Mucosa of descending colon (tissue), 3 donors: ENCODE data around the gene DONSON. TPM values are rescaled to one million over a fixed set of nuclear protein-coding genes. Genes with fewer than 3 reads are reported as not detected.
"Not testable (repeated sequence)": the region's sequence is repeated elsewhere in the genome, so short reads cannot be mapped to it uniquely, and the experiment has no call there.

Source experiments
- ATAC-seq: fragments of 200-7000 bp; cut with Tn5 transposase; one replicate; pipeline ENCODE4 v1.9.1; 2020; ENCODE audit warnings: mild to moderate bottlenecking, moderate library complexity
- DNase-seq, 3 donors: peaks; one replicate each; pipeline ENCODE4 v3.0.0-alpha.2; 2020
- H3K36me3 ChIP-seq: fragments of 200-600 bp; one replicate; pipeline ENCODE4 v1.8.0; 2021; ENCODE audit warnings: low read depth, mild to moderate bottlenecking
- H3K4me1 ChIP-seq: fragments of 200-600 bp; one replicate; pipeline ENCODE4 v1.8.0; 2021; ENCODE audit warnings: low read depth, mild to moderate bottlenecking
- H3K4me3 ChIP-seq: fragments of 200-600 bp; one replicate; pipeline ENCODE4 v1.8.0; 2021; ENCODE audit warnings: mild to moderate bottlenecking
- H3K9me3 ChIP-seq: fragments of 200-600 bp; one replicate; pipeline ENCODE4 v1.8.0; 2021; ENCODE audit warnings: mild to moderate bottlenecking
- intact Hi-C, 2 donors: fragments of 100-400 bp; cut with DNase I in 1 of 2; cut with micrococcal nuclease in 1 of 2; formaldehyde crosslinking; loops; one replicate each; pipeline versions ENCODE4 v1.11.0 to v1.11.1; 2022; cut with DNase I, micrococcal nuclease
- total RNA-seq, 3 donors: library from RNA; stranded (reverse); fragmentation: NEBNext Ultra II Directional in 2 of 3; extraction: Animal tissue kit (Norgen Biotek cat#: 25700) in 2 of 3; gene quantifications; one replicate each; pipeline versions ENCODE4 v1.2.1 to v1.2.4, GENCODE V29; 2021 to 2023
- TF ChIP-seq, protein P1 (sequence below): fragments of 200-600 bp; IDR thresholded peaks from one replicate; pipeline ENCODE4 v1.8.0; 2022; ENCODE audit warnings: antibody characterized with exemption, mild to moderate bottlenecking
- donor health status: DM: no; HTN: no; CAD: no; lungs with moderate emphysema.
- donor health status: DM: no; HTN: no; CAD: no.
- donor health status: DM: no; HTN: yes; CAD: no.

The DONSON gene
- total RNA-seq, 3 donors from 2014 or later: 7.6 to 10.5 (median 9.6) TPM

DNA sequence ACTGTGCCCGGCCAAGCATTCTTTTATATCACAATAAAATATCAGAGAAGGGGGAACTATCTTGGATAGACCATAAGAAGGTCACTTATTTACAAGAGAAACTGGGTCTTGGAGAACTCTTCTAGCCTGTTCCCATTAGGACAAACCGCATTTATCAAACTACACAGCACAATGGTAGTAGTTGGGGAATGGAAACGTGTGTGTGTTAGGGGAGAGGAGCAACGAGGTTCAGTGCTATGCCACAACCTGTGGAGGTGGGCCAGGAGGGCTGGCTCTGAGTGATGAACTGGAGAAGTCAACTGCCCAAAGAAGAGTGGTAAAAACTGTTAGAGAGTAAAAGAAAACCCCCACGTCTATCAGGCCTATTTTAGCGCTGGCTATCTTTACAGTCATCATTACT is 1.6 kb downstream of the DONSON start:
- TF ChIP-seq, protein P1, sequence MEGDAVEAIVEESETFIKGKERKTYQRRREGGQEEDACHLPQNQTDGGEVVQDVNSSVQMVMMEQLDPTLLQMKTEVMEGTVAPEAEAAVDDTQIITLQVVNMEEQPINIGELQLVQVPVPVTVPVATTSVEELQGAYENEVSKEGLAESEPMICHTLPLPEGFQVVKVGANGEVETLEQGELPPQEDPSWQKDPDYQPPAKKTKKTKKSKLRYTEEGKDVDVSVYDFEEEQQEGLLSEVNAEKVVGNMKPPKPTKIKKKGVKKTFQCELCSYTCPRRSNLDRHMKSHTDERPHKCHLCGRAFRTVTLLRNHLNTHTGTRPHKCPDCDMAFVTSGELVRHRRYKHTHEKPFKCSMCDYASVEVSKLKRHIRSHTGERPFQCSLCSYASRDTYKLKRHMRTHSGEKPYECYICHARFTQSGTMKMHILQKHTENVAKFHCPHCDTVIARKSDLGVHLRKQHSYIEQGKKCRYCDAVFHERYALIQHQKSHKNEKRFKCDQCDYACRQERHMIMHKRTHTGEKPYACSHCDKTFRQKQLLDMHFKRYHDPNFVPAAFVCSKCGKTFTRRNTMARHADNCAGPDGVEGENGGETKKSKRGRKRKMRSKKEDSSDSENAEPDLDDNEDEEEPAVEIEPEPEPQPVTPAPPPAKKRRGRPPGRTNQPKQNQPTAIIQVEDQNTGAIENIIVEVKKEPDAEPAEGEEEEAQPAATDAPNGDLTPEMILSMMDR: no peak
- Histone ChIP-seq H3K4me1 (peaks cover 8% of the 10 kb centered on the region), H3K9me3 (no peaks in the 10 kb centered on the region), H3K4me3 (no peak overlapping the region), H3K36me3 (no peaks in the 10 kb centered on the region)
- ATAC-seq: no peak
- no peak for DNase-seq
- intact Hi-C loops: no loop called here

DNA sequence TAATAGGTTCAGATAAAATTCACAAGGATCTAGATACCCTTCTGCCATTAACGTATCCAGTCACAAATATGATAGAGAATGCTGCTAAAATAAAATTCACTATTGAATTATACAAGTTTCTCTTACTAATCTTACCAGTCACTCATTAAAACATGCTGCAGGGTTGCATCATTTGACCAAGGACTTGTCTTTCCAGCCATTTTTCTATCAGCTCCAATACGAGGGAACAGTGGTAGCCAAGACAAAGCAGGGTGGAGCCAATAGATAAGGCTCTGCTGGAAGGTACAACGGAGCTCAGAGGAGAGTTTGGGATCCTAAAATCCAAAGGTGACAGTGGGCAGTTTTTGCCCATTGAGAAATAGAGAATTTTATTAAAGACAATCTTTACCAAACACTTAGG is 4.0 kb downstream of the DONSON start:
- Histone ChIP-seq H3K4me3 (no peak overlapping the region), H3K36me3 (no peaks in the 10 kb centered on the region), H3K4me1 (peaks cover 7% of the 10 kb centered on the region), H3K9me3 (no peaks in the 10 kb centered on the region)
- no peak for DNase-seq
- no peak for ATAC-seq
- TF ChIP-seq, protein P1: no peak
- intact Hi-C loops: no loop called here

DNA sequence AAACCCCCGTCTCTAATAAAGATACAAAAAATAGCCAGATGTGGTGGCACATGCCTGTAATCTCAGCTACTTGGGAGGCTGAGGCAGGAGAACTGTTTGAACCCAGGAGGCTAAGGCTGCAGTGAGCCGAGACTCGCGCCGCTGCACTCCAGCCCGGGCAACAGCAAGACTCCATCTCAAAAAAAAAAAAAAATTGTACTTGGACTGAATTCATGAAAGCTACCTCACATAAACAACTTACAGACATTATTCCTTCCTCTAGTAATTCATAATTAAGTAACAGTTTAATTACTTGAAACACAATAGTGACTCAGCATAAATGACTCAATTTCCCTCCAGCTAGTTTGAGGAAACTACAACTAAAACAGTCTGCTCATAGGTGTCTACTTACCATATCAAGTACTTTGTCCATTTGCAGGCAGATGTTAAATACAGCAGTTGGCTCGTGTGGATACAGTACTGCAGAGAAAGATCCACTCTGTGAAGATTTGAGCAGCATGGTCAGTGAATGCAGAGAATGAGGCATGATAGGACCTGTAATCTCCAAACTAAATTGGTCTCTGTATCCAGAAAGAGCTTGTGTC is 9.4 kb downstream of the DONSON start:
- intact Hi-C loops: no loop called here
- no peaks in the 10 kb centered on the region for H3K4me1 ChIP-seq
- TF ChIP-seq, protein P1: no peak
- H3K4me3 ChIP-seq: no peak overlapping the region
- H3K9me3 ChIP-seq: no peaks in the 10 kb centered on the region
- no peak for ATAC-seq
- no peaks in the 10 kb centered on the region for H3K36me3 ChIP-seq
- DNase-seq: no peak

DNA sequence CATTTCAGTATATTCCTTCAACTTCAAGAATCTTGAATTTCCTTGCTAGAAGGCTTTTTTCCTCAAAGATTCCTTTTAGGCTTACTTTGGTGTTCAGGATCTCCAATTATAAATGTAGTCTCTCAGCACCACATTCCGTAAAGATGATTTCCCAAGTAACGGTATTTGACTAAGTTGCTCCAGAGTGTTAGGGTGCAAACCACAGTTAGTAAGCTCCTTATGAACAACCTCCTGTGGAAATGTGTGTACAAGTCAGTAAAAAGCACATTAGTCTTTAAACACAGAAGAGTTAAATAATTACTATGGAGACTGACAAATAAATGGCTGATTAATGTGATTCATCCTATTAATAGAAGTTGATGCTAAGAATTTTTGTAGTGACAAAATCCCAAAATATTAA is 10.3 kb downstream of the DONSON start:
- Histone ChIP-seq H3K36me3 (no peaks in the 10 kb centered on the region), H3K9me3 (no peaks in the 10 kb centered on the region), H3K4me3 (no peak overlapping the region), H3K4me1 (no peaks in the 10 kb centered on the region)
- ATAC-seq (no peak), DNase-seq (no peak)
- TF ChIP-seq, protein P1: no peak
- intact Hi-C loops: no loop called here

DNA sequence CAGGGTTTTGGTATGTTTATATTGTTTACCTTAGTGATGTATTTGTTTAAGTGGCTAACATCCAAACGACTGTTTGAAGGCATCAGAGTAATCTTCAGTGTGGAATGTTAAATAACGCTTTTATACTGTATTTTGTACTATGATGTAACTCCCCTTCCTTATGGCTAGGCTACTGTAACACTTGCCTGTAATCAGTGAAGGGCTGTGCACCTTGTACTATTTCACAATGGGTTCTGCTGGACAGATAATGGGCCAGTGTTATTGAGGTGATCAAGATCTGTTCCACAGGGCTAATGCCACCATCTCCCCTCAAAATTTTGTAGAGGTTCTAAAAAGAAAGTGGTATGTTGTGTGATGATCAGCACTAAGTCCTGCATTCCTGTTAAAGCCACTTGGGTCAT is 11.7 kb downstream of the DONSON start:
- H3K36me3 ChIP-seq, DNase-seq, H3K9me3 ChIP-seq, H3K4me1 ChIP-seq, intact Hi-C loops, H3K4me3 ChIP-seq: not testable (repeated sequence)
- peak; percentile 82 for ATAC-seq

DNA sequence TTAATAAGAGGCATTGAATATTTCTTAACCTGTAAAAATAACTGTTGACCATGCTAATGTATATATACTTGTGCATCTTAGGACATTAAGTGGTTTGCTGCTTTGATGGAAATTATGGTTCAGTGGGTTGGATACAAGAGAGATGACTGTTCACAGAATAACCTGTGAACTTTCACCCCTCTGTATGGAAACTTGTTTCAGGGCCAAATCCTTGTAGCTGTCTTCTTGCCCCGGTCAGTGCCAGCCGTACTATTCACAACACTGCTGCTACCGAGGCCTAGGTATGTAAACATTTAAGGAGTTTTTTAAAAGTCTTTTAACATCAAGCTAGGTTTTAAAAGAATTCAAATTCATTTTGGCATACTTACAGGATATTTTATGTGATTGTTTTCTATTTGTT is 16.1 kb downstream of the DONSON start:
- Histone ChIP-seq H3K9me3 (no peaks in the 10 kb centered on the region), H3K4me1 (no peaks in the 10 kb centered on the region), H3K36me3 (peaks cover 5% of the 10 kb centered on the region), H3K4me3 (no peak overlapping the region)
- intact Hi-C loops: no loop called here
- ATAC-seq (no peak), DNase-seq (no peak)
- TF ChIP-seq, protein P1: no peak
